HG02571 (cell line): ENCODE results near the gene DUSP9.
"Not testable (repeated sequence)": the region's sequence is repeated elsewhere in the genome, so short reads cannot be mapped to it uniquely, and the experiment has no call there.

Experiments
- ATAC-seq: cut with Tn5 transposase; IDR thresholded peaks from one replicate; pipeline ENCODE4 v1.9.1; 2021; ENCODE audit warnings: mild to moderate bottlenecking, moderate library complexity; ENCODE audit not compliant: unreplicated experiment

DUSP9 gene

GRCh38 chrX:153689654-153690465 is 42.9 kb downstream of the DUSP9 start:
- ATAC-seq: no peak

- ATAC-seq: no peak
These were observed 43.5 kb downstream of the DUSP9 start for GRCh38 chrX:153690466-153690865.

- ATAC-seq: not testable (repeated sequence)
These were observed 44.2 kb downstream of the DUSP9 start for GRCh38 chrX:153691032-153691827.

- no peak for ATAC-seq
These were observed 45.0 kb downstream of the DUSP9 start for GRCh38 chrX:153692003-153692402.

GRCh38 chrX:153692611-153693156 is 45.7 kb downstream of the DUSP9 start:
- no peak for ATAC-seq

- ATAC-seq: no peak
These were observed 46.4 kb downstream of the DUSP9 start for GRCh38 chrX:153693216-153694086.

DNA sequence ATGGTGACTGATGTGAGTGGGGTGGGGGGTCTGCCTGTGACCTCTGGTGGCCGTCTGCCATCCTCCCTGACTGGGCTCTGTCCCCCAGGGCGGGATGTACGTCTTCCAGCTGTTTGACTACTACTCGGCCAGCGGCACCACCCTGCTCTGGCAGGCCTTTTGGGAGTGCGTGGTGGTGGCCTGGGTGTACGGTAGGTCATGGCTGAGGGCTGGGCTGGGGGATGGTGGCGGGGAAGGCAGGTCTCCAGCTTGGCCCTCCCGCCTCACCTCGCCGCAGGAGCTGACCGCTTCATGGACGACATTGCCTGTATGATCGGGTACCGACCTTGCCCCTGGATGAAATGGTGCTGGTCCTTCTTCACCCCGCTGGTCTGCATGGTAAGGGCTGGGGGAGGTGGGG is 47.3 kb downstream of the DUSP9 start:
- ATAC-seq: not testable (repeated sequence)

DNA sequence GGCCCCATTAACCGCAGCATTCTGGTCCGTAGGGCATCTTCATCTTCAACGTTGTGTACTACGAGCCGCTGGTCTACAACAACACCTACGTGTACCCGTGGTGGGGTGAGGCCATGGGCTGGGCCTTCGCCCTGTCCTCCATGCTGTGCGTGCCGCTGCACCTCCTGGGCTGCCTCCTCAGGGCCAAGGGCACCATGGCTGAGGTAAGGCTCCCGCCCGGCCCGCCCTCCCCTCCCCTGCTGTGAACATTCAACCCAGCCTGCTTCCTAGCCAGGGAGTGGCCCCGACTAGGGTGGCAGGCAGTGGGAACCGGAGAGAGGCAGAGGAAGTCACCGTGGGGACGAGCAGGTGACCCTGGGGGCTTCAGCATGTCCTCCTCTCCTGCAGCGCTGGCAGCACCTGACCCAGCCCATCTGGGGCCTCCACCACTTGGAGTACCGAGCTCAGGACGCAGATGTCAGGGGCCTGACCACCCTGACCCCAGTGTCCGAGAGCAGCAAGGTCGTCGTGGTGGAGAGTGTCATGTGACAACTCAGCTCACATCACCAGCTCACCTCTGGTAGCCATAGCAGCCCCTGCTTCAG is 47.8 kb downstream of the DUSP9 start:
- ATAC-seq: no peak

DNA sequence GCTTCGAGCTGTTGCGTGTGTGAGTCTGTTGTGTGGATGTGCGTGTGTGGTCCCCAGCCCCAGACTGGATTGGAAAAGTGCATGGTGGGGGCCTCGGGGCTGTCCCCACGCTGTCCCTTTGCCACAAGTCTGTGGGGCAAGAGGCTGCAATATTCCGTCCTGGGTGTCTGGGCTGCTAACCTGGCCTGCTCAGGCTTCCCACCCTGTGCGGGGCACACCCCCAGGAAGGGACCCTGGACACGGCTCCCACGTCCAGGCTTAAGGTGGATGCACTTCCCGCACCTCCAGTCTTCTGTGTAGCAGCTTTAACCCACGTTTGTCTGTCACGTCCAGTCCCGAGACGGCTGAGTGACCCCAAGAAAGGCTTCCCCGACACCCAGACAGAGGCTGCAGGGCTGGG is 49.1 kb downstream of the DUSP9 start:
- ATAC-seq: no peak

DNA sequence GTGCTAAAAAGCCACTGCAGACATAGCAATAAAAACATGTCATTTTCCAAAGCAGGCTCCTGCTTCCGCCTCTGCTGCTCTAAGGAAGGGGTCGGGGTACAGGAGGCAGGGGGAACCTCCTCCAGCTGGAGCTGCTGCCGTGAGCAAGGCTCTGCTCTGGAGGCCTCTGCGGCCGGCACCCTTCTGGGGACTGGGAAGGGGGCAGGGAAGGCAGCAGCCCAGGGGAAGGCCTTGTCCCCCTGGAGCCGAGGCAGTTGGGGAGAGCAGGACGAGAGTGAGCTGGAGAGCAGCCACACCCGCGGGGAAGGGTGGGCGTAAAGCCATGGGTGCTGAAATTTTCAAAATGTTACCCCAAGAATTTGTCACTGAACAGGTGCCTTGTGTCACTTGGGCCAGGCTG is 49.5 kb downstream of the DUSP9 start:
- ATAC-seq: not testable (repeated sequence)

DNA sequence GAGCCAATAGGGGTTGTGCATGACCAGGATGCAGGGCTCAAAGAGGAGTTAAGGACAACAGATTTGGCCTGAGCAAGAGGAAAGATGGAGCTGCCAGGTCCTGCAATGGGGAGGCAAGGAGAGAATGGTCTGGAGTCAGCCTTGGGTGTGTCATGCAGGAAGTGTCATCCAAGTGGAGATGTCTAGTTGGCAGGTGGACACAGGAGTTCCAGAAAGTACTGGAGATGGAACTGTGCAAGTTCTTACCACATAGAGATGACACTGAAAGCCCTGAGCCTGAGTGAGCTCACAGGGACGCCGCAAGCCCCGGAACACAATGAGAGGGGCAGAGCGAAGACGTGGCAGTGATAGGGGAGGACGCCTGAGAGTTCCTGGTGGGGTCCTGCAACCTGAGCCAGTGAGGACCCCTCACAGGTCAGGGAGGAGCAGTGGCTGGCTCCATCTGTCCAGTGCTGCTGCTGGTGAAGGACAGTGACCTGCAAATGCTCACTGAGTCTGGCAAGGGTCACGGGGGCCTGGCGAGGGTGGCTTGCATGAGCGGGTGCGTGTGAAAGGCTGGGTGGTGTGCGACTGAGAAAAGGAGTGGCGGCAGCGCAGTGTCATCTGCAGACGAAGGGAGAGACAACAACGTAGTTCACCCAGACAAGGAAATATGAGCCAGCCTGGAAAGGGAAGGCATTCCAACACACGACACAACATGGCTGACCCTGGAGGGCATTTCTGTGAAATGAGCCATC is 50.2 kb downstream of the DUSP9 start:
- ATAC-seq: not testable (repeated sequence)

GRCh38 chrX:153697924-153698865 is 51.2 kb downstream of the DUSP9 start:
- no peak for ATAC-seq

DNA sequence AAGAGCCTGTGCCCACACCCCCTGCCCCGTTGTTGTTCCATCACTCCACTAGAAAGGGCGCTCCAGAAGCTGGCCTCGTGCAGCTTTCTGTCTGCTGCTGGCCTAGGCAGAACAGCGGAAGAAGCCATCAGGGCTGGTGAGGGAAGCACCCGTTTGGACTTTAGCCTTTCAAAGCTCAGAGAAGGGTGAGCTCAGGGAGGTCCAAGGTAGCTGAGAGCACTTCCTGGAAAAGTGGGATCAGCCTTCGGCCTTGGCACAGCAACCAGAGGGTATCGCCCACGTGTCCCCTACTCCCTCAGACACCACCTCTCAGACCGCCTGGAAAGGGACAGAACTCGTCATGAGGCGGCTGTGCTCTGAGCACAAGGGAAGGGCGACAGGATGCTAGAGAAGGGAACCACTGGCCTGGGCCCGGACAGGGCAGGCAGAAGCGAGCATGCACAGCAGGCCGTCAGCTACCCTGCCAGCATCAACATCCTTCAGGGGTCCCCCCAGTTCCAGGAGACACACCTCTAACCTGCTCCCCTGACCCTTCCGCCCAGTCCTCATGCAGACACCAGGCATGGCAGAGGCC is 52.3 kb downstream of the DUSP9 start:
- not testable (repeated sequence) for ATAC-seq

- not testable (repeated sequence) for ATAC-seq
These were observed 52.9 kb downstream of the DUSP9 start for GRCh38 chrX:153699784-153700371.

GRCh38 chrX:153700376-153700945 is 53.5 kb downstream of the DUSP9 start:
- ATAC-seq: no peak
